ENCODE measurements around the gene WDR91.

DNA sequence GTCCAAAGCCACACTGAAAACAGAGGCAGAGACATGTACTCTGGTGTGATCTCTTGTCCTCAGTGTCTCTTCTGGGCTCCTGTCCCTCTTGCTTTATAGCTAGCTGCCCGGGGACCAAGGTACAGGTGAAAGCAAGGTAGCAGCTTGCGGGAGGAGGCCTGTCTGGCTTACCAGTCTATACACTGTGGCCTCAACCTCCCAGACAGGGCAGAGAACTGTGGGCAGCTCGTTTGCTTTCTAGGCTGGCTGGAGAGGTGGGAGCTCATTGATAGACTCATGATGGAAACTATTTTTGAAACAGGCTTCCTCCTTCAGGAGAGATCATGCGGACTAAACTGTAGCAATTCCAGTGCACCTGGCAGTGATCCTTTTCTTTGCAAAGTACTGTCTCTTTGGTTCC is 45.5 kb downstream of the WDR91 start:
- TF ChIP-seq MAX (IDR thresholded peaks at IDR 0.05) (no peak), CEBPB (IDR thresholded peaks at IDR 0.05) (no peak), FOXM1 (IDR thresholded peaks at IDR 0.05; ENCODE audit: borderline replicate concordance, low read depth) (no peak), CREB1 (IDR thresholded peaks at IDR 0.05; ENCODE audit: low read depth) (no peak)
